Measurements from ENCODE around the gene DGCR6L. TPM values are rescaled to one million over a fixed set of nuclear protein-coding genes. Genes with fewer than 3 reads are reported as not detected.
"Not testable (repeated sequence)": the region's sequence is repeated elsewhere in the genome, so short reads cannot be mapped to it uniquely, and the experiment has no call there.

Gene DGCR6L
- total RNA-seq, 1 donor from 2014 or later = 26.5 TPM

GRCh38 chr22:20336561-20336960, 16.7 kb upstream of the DGCR6L start:
- not testable (repeated sequence) for FAIRE-seq; DNase-seq (ENCODE audit: low spot score in 2 of 2)

GRCh38 chr22:20328569-20328930, 8.7 kb upstream of the DGCR6L start:
- not testable (repeated sequence) for FAIRE-seq; DNase-seq (ENCODE audit: low spot score in 2 of 2)

- not testable (repeated sequence) for FAIRE-seq; DNase-seq (ENCODE audit: low spot score in 2 of 2)
Observed at GRCh38 chr22:20325996-20326395, 6.1 kb upstream of the DGCR6L start.

GRCh38 chr22:20324139-20324516, 4.3 kb upstream of the DGCR6L start:
- DNase-seq (ENCODE audit: low spot score in 2 of 2) = no peak
- FAIRE-seq = no peak

GRCh38 chr22:20321552-20322211, 1.8 kb upstream of the DGCR6L start:
- FAIRE-seq; DNase-seq (ENCODE audit: low spot score in 2 of 2): not testable (repeated sequence)

- not testable (repeated sequence) for FAIRE-seq; DNase-seq (ENCODE audit: low spot score in 2 of 2)
Observed at GRCh38 chr22:20320659-20321551, 1.0 kb upstream of the DGCR6L start.

- no peak for FAIRE-seq
- DNase-seq (ENCODE audit: low spot score in 2 of 2) = peak in 1 of 2 donors; percentile 47
Observed at GRCh38 chr22:20319041-20319744, 667 bp downstream of the DGCR6L start.

GRCh38 chr22:20318043-20318688, 1.7 kb downstream of the DGCR6L start:
- not testable (repeated sequence) for DNase-seq (ENCODE audit: low spot score in 2 of 2); FAIRE-seq

- FAIRE-seq; DNase-seq (ENCODE audit: low spot score in 2 of 2): not testable (repeated sequence)
Observed at GRCh38 chr22:20317402-20318042, 2.3 kb downstream of the DGCR6L start.

GRCh38 chr22:20316844-20317401, 2.9 kb downstream of the DGCR6L start:
- FAIRE-seq (no peak), DNase-seq (ENCODE audit: low spot score in 2 of 2) (no peak)

- FAIRE-seq (no peak), DNase-seq (ENCODE audit: low spot score in 2 of 2) (no peak)
Observed at GRCh38 chr22:20316217-20316843, 3.5 kb downstream of the DGCR6L start.

GRCh38 chr22:20315337-20316216, 4.3 kb downstream of the DGCR6L start:
- DNase-seq (ENCODE audit: low spot score in 2 of 2) = no peak

GRCh38 chr22:20314741-20315336, 5.0 kb downstream of the DGCR6L start:
- not testable (repeated sequence) for DNase-seq (ENCODE audit: low spot score in 2 of 2); FAIRE-seq

More at GRCh38 chr22:20315337-20316216, 4.3 kb downstream of the DGCR6L start:
- FAIRE-seq = no peak

GRCh38 chr22:20314206-20314605, 5.7 kb downstream of the DGCR6L start:
- DNase-seq (ENCODE audit: low spot score in 2 of 2); FAIRE-seq: not testable (repeated sequence)

GRCh38 chr22:20313306-20314077, 6.4 kb downstream of the DGCR6L start:
- FAIRE-seq; DNase-seq (ENCODE audit: low spot score in 2 of 2): not testable (repeated sequence)

GRCh38 chr22:20312396-20313191, 7.3 kb downstream of the DGCR6L start:
- FAIRE-seq (no peak), DNase-seq (ENCODE audit: low spot score in 2 of 2) (no peak)

Measured in frontal cortex (tissue), 4 donors.